WTC11 (cell line): ENCODE measurements around the gene ARSA.

Experiments used
- CTCF ChIP-seq: fragments of 200-600 bp; IDR thresholded peaks from 2 replicates; pipeline ENCODE4 v1.8.0; 2022; ENCODE audit warnings: antibody characterized with exemption
- ESRRA ChIP-seq: sonication (generic); formaldehyde crosslinking; IDR thresholded peaks from 2 replicates; pipeline ENCODE4 v1.8.1; 2022; ENCODE audit warnings: mild to moderate bottlenecking, missing genetic modification reagents, borderline replicate concordance
- JUN ChIP-seq: sonication (generic); formaldehyde crosslinking; IDR thresholded peaks from 2 replicates; pipeline ENCODE4 v1.8.0; 2023; ENCODE audit warnings: mild to moderate bottlenecking, missing genetic modification reagents
- USF1 ChIP-seq: sonication (generic); formaldehyde crosslinking; IDR thresholded peaks from 2 replicates; pipeline ENCODE4 v1.8.0; 2022; ENCODE audit warnings: mild to moderate bottlenecking, missing genetic modification reagents

GRCh38 chr22:50672041-50672440 lies 44.1 kb upstream of the ARSA start:
- TF ChIP-seq ESRRA (CRISPR knock-in tag): no peak
- no peak for TF ChIP-seq JUN
- no peak for TF ChIP-seq CTCF
- no peak for TF ChIP-seq USF1 (CRISPR knock-in tag)
